GM19035 (cell line): ENCODE measurements around the gene GUCY1A2.
"Not testable (repeated sequence)": the region's sequence is repeated elsewhere in the genome, so short reads cannot be mapped to it uniquely, and the experiment has no call there.

ENCODE experiments used
- ATAC-seq: cut with Tn5 transposase; IDR thresholded peaks from one replicate; pipeline ENCODE4 v1.9.1; 2021; ENCODE audit not compliant: unreplicated experiment

Gene GUCY1A2

GRCh38 chr11:106852779-106853178, 165.5 kb downstream of the GUCY1A2 start:
- no peak for ATAC-seq

GRCh38 chr11:106848526-106848925, 169.8 kb downstream of the GUCY1A2 start:
- ATAC-seq, result no peak

- ATAC-seq, result no peak
Measured at GRCh38 chr11:106842134-106842533, 176.1 kb downstream of the GUCY1A2 start.

GRCh38 chr11:106840947-106841346, 177.3 kb downstream of the GUCY1A2 start:
- no peak for ATAC-seq

GRCh38 chr11:106840146-106840545, 178.1 kb downstream of the GUCY1A2 start:
- ATAC-seq, result no peak

- ATAC-seq, result no peak
Measured at GRCh38 chr11:106834567-106834966, 183.7 kb downstream of the GUCY1A2 start.

- ATAC-seq, result no peak
Measured at GRCh38 chr11:106828976-106829375, 189.3 kb downstream of the GUCY1A2 start.

GRCh38 chr11:106828576-106828975, 189.7 kb downstream of the GUCY1A2 start:
- ATAC-seq, result no peak

- ATAC-seq, result no peak
Measured at GRCh38 chr11:106827687-106828086, 190.6 kb downstream of the GUCY1A2 start.

GRCh38 chr11:106826558-106826957, 191.7 kb downstream of the GUCY1A2 start:
- ATAC-seq, result not testable (repeated sequence)

GRCh38 chr11:106821826-106822225, 196.4 kb downstream of the GUCY1A2 start:
- ATAC-seq, result no peak

- ATAC-seq, result no peak
Measured at GRCh38 chr11:106821291-106821690, 197.0 kb downstream of the GUCY1A2 start.

- ATAC-seq, result no peak
Measured at GRCh38 chr11:106818443-106818842, 199.8 kb downstream of the GUCY1A2 start.

- no peak for ATAC-seq
Measured at GRCh38 chr11:106815209-106815608, 203.1 kb downstream of the GUCY1A2 start.

- ATAC-seq, result no peak
Measured at GRCh38 chr11:106813806-106814205, 204.5 kb downstream of the GUCY1A2 start.

- ATAC-seq, result no peak
Measured at GRCh38 chr11:106794058-106794457, 224.2 kb downstream of the GUCY1A2 start.

GRCh38 chr11:106789406-106789805, 228.9 kb downstream of the GUCY1A2 start:
- ATAC-seq, result no peak

- ATAC-seq, result no peak
Measured at GRCh38 chr11:106787454-106787853, 230.8 kb downstream of the GUCY1A2 start.

GRCh38 chr11:106785913-106786650, 232.2 kb downstream of the GUCY1A2 start:
- ATAC-seq, result no peak

GRCh38 chr11:106777302-106777701, 241.0 kb downstream of the GUCY1A2 start:
- ATAC-seq, result not testable (repeated sequence)

- no peak for ATAC-seq
Measured at GRCh38 chr11:106770489-106771085, 247.7 kb downstream of the GUCY1A2 start.

- no peak for ATAC-seq
Measured at GRCh38 chr11:106765469-106766258, 252.6 kb downstream of the GUCY1A2 start.
